Lower lobe of right lung (tissue), 2 donors: ENCODE data around the gene RNF212. TPM values are rescaled to one million over a fixed set of nuclear protein-coding genes. Genes with fewer than 3 reads are reported as not detected.

ENCODE experiments used
- ATAC-seq, 2 donors: fragments of 200-7000 bp; cut with Tn5 transposase; one replicate each; pipeline ENCODE4 v1.9.1; 2020 to 2022; ENCODE audit warnings: mild to moderate bottlenecking in 2 of 2, moderate library complexity in 2 of 2
- DNase-seq: peaks from one replicate; pipeline ENCODE4 v3.0.0-alpha.2; 2020
- H3K27ac ChIP-seq: fragments of 200-600 bp; one replicate; pipeline ENCODE4 v1.8.0; 2022
- H3K27me3 ChIP-seq: fragments of 200-600 bp; one replicate; pipeline ENCODE4 v1.8.0; 2022; ENCODE audit warnings: low read depth
- H3K36me3 ChIP-seq: fragments of 200-600 bp; one replicate; pipeline ENCODE4 v1.8.0; 2022; ENCODE audit warnings: mild to moderate bottlenecking
- H3K4me1 ChIP-seq: fragments of 200-600 bp; one replicate; pipeline ENCODE4 v1.8.0; 2022
- H3K4me3 ChIP-seq: fragments of 200-600 bp; one replicate; pipeline ENCODE4 v1.8.0; 2022; ENCODE audit warnings: mild to moderate bottlenecking
- H3K9me3 ChIP-seq: fragments of 200-600 bp; one replicate; pipeline ENCODE4 v1.8.0; 2022
- intact Hi-C: fragments of 100-400 bp; cut with DNase I; formaldehyde crosslinking; loops from one replicate; pipeline ENCODE4 v1.11.0; 2022
- total RNA-seq: library from RNA; stranded (reverse); fragmentation: NEBNext Ultra II Directional; extraction: Animal tissue kit (Norgen Biotek cat#: 25700); gene quantifications from one replicate; pipeline ENCODE4 v1.2.1, GENCODE V29; 2021
- TF ChIP-seq, protein P1 (sequence below): fragments of 200-600 bp; IDR thresholded peaks from one replicate; pipeline ENCODE4 v1.8.0; 2022; ENCODE audit warnings: antibody characterized with exemption, mild to moderate bottlenecking
- donor health status: DM: no; HTN: yes; CAD: no; lungs with severe emphysema.

The RNF212 gene
- total RNA-seq, 1 donor from 2014 or later, result 6.8 TPM

DNA sequence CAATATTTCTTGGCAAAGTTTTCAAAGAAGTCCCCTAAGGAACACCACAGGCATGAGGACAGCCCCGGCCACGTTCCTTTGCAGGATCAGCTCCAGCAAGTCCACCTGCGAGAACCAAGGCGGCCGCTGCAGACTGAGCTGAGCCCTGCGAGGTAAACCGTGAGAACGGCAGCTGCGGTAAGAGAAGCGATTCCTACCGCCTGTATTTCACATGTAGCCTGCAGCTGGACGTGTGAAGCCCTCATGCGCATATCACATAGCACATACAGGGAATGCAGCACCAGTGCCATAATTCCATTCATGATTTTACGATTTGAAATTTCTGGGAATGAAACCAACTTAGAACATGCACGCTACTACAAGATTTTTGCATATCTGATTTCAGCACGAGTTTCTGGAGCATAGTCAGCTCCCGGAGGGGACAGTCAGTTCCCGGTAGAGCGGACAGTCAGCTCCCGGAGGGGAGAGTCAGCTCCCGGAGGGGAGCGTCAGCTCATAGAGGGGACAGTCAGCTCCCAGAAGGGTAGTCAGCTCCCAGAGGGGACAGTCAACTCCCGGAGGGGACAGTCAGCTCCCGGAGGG is 60.2 kb downstream of the RNF212 start:
- TF ChIP-seq, protein P1, sequence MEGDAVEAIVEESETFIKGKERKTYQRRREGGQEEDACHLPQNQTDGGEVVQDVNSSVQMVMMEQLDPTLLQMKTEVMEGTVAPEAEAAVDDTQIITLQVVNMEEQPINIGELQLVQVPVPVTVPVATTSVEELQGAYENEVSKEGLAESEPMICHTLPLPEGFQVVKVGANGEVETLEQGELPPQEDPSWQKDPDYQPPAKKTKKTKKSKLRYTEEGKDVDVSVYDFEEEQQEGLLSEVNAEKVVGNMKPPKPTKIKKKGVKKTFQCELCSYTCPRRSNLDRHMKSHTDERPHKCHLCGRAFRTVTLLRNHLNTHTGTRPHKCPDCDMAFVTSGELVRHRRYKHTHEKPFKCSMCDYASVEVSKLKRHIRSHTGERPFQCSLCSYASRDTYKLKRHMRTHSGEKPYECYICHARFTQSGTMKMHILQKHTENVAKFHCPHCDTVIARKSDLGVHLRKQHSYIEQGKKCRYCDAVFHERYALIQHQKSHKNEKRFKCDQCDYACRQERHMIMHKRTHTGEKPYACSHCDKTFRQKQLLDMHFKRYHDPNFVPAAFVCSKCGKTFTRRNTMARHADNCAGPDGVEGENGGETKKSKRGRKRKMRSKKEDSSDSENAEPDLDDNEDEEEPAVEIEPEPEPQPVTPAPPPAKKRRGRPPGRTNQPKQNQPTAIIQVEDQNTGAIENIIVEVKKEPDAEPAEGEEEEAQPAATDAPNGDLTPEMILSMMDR, result no peak
- H3K27ac ChIP-seq, result no peak overlapping the region
- peaks cover 19% of the 10 kb centered on the region for H3K4me1 ChIP-seq
- peaks cover 55% of the 10 kb centered on the region for H3K27me3 ChIP-seq
- ATAC-seq (no peak), DNase-seq (no peak)
- peak overlapping the region; percentile 6 for H3K4me3 ChIP-seq
- intact Hi-C loops, result no loop called here
- H3K9me3 ChIP-seq, result no peaks in the 10 kb centered on the region
- no peaks in the 10 kb centered on the region for H3K36me3 ChIP-seq

DNA sequence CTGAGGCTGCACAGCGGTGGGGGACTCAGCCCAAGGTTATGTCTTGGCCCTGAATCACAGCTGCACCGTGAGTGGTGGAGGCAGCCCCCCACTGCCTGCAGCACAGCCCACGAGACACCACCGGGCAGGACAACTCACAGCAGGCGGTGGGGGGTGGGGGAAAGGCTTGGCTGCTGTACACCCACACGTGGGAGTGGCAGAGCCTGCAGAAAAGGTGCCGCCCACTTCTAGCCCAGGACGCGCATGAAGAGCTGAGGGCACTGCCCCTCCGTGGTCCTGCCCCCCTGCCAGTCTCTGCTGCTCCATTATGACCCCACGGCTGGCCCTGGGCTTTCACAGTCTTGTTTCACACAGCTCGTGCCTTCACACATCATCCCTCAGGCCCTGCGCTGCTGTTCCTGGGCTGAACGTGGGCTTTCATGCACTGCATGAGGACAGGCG is 61.1 kb downstream of the RNF212 start:
- peaks cover 51% of the 10 kb centered on the region for H3K27me3 ChIP-seq
- H3K4me1 ChIP-seq, result peaks cover 28% of the 10 kb centered on the region
- intact Hi-C loops, result no loop called here
- H3K4me3 ChIP-seq, result no peak overlapping the region
- H3K27ac ChIP-seq, result no peak overlapping the region
- no peaks in the 10 kb centered on the region for H3K36me3 ChIP-seq
- TF ChIP-seq, protein P1, result no peak
- DNase-seq (no peak), ATAC-seq (no peak)
- H3K9me3 ChIP-seq, result no peaks in the 10 kb centered on the region

DNA sequence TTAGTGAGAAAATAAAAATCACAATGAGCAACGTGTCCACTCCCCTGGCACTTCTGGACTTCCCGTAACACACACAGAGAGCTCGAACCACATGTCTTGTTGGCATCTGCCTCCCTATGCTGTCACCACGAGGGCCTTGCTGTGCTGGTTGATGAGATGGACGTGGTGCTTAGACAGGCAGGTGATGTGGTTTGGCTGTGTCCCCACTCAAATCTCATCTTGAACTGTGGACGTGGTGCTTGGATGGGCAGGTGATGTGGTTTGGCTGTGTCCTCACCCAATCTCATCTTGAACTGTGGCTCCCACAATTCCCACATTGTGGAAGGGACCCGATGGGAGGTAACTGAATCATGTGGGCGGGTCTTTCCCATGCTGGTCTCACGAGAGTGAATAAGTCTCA is 61.9 kb downstream of the RNF212 start:
- DNase-seq, result no peak

DNA sequence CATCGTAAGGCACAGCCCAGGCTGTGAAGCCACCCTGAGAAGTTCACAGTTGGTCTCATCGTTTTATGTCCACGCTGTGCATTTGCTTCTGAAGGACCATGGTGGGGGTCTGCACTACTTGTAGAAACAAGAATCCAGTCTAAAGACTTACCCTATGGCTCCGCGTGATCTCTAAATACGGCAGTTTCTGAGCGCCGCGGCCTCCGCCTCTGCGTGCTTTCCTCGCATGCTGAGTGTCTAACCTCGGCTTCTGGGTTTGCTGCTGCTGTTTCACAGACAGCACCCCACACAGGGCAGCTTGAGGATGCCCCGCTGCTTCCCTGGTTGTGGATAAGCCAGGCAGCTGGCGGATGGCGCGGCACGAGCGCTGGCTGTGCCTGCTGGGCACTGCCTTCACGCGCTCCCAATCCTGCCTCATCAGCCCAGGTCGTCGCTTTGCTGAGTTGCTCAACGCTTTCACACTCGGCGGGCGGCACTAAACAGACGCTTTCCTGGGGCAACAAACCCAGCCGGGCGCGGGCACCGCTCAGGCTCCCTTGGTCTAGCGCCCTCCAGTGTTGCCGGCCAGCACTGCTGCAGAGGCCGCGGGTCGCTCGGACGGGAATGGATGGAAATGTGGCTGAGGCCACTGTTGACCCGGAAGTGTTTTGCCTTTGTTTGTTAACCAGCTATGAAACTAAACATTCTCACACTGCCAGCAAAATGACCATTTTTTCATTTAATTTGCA is 62.7 kb downstream of the RNF212 start:
- H3K4me1 ChIP-seq, result peaks cover 31% of the 10 kb centered on the region
- DNase-seq (no peak), ATAC-seq (peak in 1 of 2 donors; percentile 37)
- TF ChIP-seq, protein P1, result no peak
- peaks cover 37% of the 10 kb centered on the region for H3K27me3 ChIP-seq
- H3K4me3 ChIP-seq, result no peak overlapping the region
- no peak overlapping the region for H3K27ac ChIP-seq
- H3K36me3 ChIP-seq, result no peaks in the 10 kb centered on the region
- intact Hi-C loops, result no loop called here
- no peaks in the 10 kb centered on the region for H3K9me3 ChIP-seq

More for the DNA sequence above, 61.9 kb downstream of the RNF212 start:
- Histone ChIP-seq H3K27me3 (peaks cover 43% of the 10 kb centered on the region), H3K36me3 (no peaks in the 10 kb centered on the region), H3K4me3 (no peak overlapping the region), H3K9me3 (no peaks in the 10 kb centered on the region), H3K4me1 (peaks cover 33% of the 10 kb centered on the region), H3K27ac (no peak overlapping the region)
- TF ChIP-seq, protein P1, result no peak
- intact Hi-C loops, result no loop called here
- ATAC-seq, result no peak

DNA sequence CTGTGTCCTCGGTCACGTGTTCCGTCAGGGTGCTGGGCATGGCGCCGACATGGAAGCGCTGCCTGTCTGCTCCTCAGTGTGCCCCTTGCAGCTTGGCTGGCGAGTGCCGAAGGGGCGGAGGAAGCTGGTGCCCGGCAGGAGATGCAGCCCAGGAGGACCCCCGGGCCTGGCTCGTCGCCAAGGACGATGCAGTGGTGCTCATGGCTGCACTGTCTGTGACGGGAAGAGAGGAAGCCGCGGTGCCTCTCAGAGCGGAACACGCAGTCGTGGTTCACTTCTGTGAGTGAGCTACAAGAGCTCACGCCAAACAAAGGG is 63.8 kb downstream of the RNF212 start:
- DNase-seq (peak; percentile 44), ATAC-seq (no peak)
- Histone ChIP-seq H3K36me3 (no peaks in the 10 kb centered on the region), H3K9me3 (no peaks in the 10 kb centered on the region), H3K4me3 (no peak overlapping the region), H3K4me1 (peaks cover 27% of the 10 kb centered on the region), H3K27ac (no peak overlapping the region), H3K27me3 (peaks cover 43% of the 10 kb centered on the region)
- TF ChIP-seq, protein P1, result no peak
- intact Hi-C loops, result no loop called here
